Uterus (tissue), 2 donors: ENCODE measurements around the gene USP9X.

Experiments used
- POLR2A ChIP-seq, 2 donors: fragments of 450-650 bp; IDR thresholded peaks; one replicate each; pipeline ENCODE4 v1.6.1; 2016; ENCODE audit warnings: antibody characterized with exemption in 2 of 2, mild to moderate bottlenecking in 1 of 2, moderate library complexity in 1 of 2
- TF ChIP-seq, protein P1 (sequence below), 4 experiments: fragments of 200-600 bp in 2 of 4; fragments of 450-650 bp in 2 of 4; sonication (generic) in 2 of 4; IDR thresholded peaks; one replicate each; pipeline ENCODE4 v1.5.1; 2016 to 2019; ENCODE audit warnings: antibody characterized with exemption in 4 of 4, mild to moderate bottlenecking in 2 of 4, moderate library complexity in 1 of 4

DNA sequence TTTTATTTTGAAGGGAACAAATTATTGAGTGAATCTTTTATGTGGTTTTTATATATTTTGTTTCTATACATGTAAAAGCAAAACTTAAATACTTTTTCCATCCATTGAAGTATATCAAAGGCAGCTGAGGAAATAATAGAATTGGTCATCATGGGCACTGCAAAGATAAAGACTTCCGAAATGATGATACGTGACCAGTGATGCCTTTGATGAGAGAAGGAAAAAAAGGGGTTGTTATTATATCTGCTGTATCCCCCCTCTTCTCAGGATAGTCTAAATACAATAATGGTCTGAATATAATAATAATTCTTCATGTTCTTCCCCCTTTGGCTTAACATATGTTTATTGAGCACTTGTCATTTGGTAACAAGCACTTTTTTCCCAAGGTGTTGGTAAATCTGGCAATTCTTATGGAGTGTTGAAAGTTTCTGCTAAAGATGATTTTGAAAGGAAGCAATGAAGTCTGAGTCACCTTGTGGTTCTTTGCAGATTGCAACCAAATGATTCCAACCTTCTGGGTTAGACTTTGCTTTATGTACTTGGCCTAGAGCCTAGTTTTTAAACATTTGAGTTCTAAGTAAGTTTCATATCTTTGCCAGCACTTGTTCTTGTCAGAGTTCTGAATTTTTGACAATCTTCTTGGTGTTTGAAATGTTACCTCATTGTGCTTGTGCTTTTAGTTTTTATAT is 60.8 kb downstream of the USP9X start:
- TF ChIP-seq, protein P1, sequence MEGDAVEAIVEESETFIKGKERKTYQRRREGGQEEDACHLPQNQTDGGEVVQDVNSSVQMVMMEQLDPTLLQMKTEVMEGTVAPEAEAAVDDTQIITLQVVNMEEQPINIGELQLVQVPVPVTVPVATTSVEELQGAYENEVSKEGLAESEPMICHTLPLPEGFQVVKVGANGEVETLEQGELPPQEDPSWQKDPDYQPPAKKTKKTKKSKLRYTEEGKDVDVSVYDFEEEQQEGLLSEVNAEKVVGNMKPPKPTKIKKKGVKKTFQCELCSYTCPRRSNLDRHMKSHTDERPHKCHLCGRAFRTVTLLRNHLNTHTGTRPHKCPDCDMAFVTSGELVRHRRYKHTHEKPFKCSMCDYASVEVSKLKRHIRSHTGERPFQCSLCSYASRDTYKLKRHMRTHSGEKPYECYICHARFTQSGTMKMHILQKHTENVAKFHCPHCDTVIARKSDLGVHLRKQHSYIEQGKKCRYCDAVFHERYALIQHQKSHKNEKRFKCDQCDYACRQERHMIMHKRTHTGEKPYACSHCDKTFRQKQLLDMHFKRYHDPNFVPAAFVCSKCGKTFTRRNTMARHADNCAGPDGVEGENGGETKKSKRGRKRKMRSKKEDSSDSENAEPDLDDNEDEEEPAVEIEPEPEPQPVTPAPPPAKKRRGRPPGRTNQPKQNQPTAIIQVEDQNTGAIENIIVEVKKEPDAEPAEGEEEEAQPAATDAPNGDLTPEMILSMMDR (IDR thresholded peaks at IDR 0.05): no peak
- TF ChIP-seq POLR2A (IDR thresholded peaks at IDR 0.05): no peak
